HepG2 (cell line): ENCODE data around the gene PCIF1. TPM values are rescaled to one million over a fixed set of nuclear protein-coding genes. Genes with fewer than 3 reads are reported as not detected.

Source experiments
- CCDC6 ChIP-seq: sonication (generic); formaldehyde crosslinking; IDR thresholded peaks from 2 replicates; pipeline ENCODE4 v1.8.1; 2022; ENCODE audit warnings: mild to moderate bottlenecking, missing genetic modification reagents, moderate library complexity
- EHMT2 ChIP-seq: fragments of 200-600 bp; sonication (generic); IDR thresholded peaks from 2 replicates; pipeline ENCODE4 v1.7.0; 2017; ENCODE audit warnings: antibody characterized with exemption, low read depth, low read length, borderline replicate concordance
- GATAD1 ChIP-seq: IDR thresholded peaks from 2 replicates; pipeline ENCODE4 v1.6.1; 2016; ENCODE audit warnings: missing genetic modification reagents, missing compliant biosample characterization
- NFIB ChIP-seq: sonication (generic); formaldehyde crosslinking; IDR thresholded peaks from 2 replicates; pipeline ENCODE4 v1.9.0; 2021; ENCODE audit warnings: missing genetic modification reagents, mild to moderate bottlenecking, borderline replicate concordance
- ZBTB38 ChIP-seq: sonication (generic); formaldehyde crosslinking; IDR thresholded peaks from 2 replicates; pipeline ENCODE4 v1.5.1; 2020; ENCODE audit warnings: mild to moderate bottlenecking, missing genetic modification reagents
- ZNF121 ChIP-seq: sonication (generic); formaldehyde crosslinking; IDR thresholded peaks from 2 replicates; pipeline ENCODE4 v1.5.0; 2020; ENCODE audit warnings: mild to moderate bottlenecking, missing genetic modification reagents
- ZNF318 ChIP-seq: sonication (generic); formaldehyde crosslinking; IDR thresholded peaks from 2 replicates; pipeline ENCODE4 v1.4.0; 2020; ENCODE audit warnings: mild to moderate bottlenecking, missing genetic modification reagents
- ZNF644 ChIP-seq: IDR thresholded peaks from 2 replicates; pipeline ENCODE4 v1.6.1; 2016; ENCODE audit warnings: low read depth
- ZNF816 ChIP-seq: sonication (generic); formaldehyde crosslinking; IDR thresholded peaks from 2 replicates; pipeline ENCODE4 v1.8.0; 2022; ENCODE audit warnings: missing genetic modification reagents, mild to moderate bottlenecking, borderline replicate concordance
- ZSCAN22 ChIP-seq: sonication (generic); formaldehyde crosslinking; IDR thresholded peaks from 2 replicates; pipeline ENCODE4 v1.4.0; 2020; ENCODE audit warnings: mild to moderate bottlenecking, missing genetic modification reagents
- polyA plus RNA-seq, 8 experiments: library from polyadenylated mRNA; depleted of rRNA in 3 of 8; stranded (reverse) in 7 of 8; unstranded in 1 of 8; fragments of >200 nt; fragmentation: Illumina TruSeq in 4 of 8; extraction: Trizol in 4 of 8; gene quantifications; 2 replicates each; pipeline versions ENCODE4 v1.2.1 to v1.2.3, GENCODE V29; 2011 to 2016; ENCODE audit warnings: low read depth in 4 of 8, missing spikeins in 1 of 8, mixed read lengths in 1 of 8; ENCODE audit not compliant: insufficient read depth in 1 of 8
- total RNA-seq, 5 experiments: library from RNA; depleted of rRNA; stranded (reverse); fragments of >200 nt; fragmentation: Illumina TruSeq; extraction: Trizol; gene quantifications; 2 replicates each; pipeline ENCODE4 v1.2.3, GENCODE V29; 2016; ENCODE audit warnings: low read depth in 1 of 5
- TF ChIP-seq, protein P1 (sequence below): sonication (generic); formaldehyde crosslinking; IDR thresholded peaks from 2 replicates; pipeline ENCODE4 v1.4.0; 2020; ENCODE audit warnings: missing genetic modification reagents
- TF ChIP-seq, protein P2 (sequence below): sonication (generic); formaldehyde crosslinking; IDR thresholded peaks from 2 replicates; pipeline ENCODE4 v1.8.0; 2022; ENCODE audit warnings: missing genetic modification reagents, mild to moderate bottlenecking, moderate library complexity, borderline replicate concordance
- TF ChIP-seq, protein P3 (sequence below): sonication (generic); formaldehyde crosslinking; conservative IDR thresholded peaks from 2 replicates; pipeline ENCODE4 v1.8.0; 2022; ENCODE audit warnings: mild to moderate bottlenecking, moderate library complexity, missing genetic modification reagents

Gene PCIF1
- total and polyA plus RNA-seq, 2 of the 13 experiments (the other 11 are each of a cell fraction or from before 2014, with no cell fraction given), result 20.9 to 24.4 TPM

DNA sequence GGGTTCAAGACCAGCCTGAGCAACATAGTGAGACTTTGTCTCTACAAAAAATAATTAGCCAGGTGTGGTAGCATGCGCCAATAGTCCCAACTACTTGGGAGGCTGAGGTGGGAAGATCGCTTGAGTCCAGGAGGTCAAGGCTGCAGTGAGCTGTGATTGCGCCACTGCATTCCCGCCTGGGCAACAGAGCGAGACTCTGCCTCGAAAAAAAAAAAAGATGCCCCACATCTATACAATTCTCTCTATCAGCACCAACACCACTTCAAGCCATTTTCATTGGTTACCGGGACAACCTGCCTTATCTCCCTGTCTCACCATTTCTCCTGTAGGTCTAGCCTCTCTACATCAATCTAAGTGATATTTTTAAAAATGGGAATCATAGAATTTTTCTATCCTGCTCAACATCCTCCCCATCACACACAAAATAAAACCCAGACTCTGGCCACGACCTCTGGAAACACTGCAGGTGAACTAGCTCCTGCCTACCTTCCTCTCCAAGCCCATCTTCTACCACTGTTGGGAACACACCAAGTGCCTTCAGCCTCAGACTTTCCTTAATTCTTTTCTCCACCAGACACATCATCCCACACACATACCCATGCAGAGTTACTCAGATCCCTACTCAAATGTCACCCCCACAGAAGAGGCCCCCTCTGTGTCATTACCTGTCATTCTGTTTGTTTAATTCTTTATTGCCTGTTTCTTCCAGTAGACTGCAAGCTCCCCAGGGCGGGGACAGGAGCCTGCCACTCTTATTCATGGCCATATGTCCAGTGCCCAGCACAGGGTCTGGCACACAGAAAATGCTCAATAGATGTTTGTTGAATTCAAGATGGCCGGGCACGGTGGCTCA, 12.9 kb upstream of the PCIF1 start (continued):
- no peak for TF ChIP-seq EHMT2
- TF ChIP-seq CCDC6 (CRISPR knock-in tag), result no peak
- TF ChIP-seq, protein P1, sequence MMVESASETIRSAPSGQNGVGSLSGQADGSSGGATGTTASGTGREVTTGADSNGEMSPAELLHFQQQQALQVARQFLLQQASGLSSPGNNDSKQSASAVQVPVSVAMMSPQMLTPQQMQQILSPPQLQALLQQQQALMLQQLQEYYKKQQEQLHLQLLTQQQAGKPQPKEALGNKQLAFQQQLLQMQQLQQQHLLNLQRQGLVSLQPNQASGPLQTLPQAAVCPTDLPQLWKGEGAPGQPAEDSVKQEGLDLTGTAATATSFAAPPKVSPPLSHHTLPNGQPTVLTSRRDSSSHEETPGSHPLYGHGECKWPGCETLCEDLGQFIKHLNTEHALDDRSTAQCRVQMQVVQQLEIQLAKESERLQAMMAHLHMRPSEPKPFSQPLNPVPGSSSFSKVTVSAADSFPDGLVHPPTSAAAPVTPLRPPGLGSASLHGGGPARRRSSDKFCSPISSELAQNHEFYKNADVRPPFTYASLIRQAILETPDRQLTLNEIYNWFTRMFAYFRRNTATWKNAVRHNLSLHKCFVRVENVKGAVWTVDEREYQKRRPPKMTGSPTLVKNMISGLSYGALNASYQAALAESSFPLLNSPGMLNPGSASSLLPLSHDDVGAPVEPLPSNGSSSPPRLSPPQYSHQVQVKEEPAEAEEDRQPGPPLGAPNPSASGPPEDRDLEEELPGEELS, result peak; percentile 55; the same call in 1 of the 2 replicates
- TF ChIP-seq ZBTB38 (CRISPR knock-in tag), result 0 out of 2 replicates have a peak, but pooled peaks have one; percentile 21
- TF ChIP-seq, protein P2, sequence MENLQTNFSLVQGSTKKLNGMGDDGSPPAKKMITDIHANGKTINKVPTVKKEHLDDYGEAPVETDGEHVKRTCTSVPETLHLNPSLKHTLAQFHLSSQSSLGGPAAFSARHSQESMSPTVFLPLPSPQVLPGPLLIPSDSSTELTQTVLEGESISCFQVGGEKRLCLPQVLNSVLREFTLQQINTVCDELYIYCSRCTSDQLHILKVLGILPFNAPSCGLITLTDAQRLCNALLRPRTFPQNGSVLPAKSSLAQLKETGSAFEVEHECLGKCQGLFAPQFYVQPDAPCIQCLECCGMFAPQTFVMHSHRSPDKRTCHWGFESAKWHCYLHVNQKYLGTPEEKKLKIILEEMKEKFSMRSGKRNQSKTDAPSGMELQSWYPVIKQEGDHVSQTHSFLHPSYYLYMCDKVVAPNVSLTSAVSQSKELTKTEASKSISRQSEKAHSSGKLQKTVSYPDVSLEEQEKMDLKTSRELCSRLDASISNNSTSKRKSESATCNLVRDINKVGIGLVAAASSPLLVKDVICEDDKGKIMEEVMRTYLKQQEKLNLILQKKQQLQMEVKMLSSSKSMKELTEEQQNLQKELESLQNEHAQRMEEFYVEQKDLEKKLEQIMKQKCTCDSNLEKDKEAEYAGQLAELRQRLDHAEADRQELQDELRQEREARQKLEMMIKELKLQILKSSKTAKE (CRISPR knock-in tag), result 0 out of 2 replicates have a peak, but pooled peaks have one; percentile 35
- TF ChIP-seq, protein P3, sequence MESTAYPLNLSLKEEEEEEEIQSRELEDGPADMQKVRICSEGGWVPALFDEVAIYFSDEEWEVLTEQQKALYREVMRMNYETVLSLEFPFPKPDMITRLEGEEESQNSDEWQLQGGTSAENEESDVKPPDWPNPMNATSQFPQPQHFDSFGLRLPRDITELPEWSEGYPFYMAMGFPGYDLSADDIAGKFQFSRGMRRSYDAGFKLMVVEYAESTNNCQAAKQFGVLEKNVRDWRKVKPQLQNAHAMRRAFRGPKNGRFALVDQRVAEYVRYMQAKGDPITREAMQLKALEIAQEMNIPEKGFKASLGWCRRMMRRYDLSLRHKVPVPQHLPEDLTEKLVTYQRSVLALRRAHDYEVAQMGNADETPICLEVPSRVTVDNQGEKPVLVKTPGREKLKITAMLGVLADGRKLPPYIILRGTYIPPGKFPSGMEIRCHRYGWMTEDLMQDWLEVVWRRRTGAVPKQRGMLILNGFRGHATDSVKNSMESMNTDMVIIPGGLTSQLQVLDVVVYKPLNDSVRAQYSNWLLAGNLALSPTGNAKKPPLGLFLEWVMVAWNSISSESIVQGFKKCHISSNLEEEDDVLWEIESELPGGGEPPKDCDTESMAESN (CRISPR knock-in tag), result 0 out of 2 replicates have a peak, but pooled peaks have one; percentile 23
- TF ChIP-seq ZNF318 (CRISPR knock-in tag), result no peak
- TF ChIP-seq NFIB (CRISPR knock-in tag), result 0 out of 2 replicates have a peak, but pooled peaks have one; percentile 51
- 0 out of 2 replicates have a peak, but pooled peaks have one; percentile 25 for TF ChIP-seq GATAD1 (CRISPR knock-in tag)
- peak; percentile 67; the same call in 1 of the 2 replicates for TF ChIP-seq ZNF644
- peak; percentile 100 for TF ChIP-seq ZNF121
- TF ChIP-seq ZSCAN22, result 0 out of 2 replicates have a peak, but pooled peaks have one; percentile 38
- no peak for TF ChIP-seq ZNF816 (CRISPR knock-in tag)
